Measurements from ENCODE around the gene STK39. TPM values are rescaled to one million over a fixed set of nuclear protein-coding genes. Genes with fewer than 3 reads are reported as not detected.

The STK39 gene
- total and polyA plus RNA-seq, 9 of the 15 experiments (the other 6 are each of a cell fraction or from before 2014, with no cell fraction given) = 0.19 to 0.76 (median 0.51) TPM

GRCh38 chr2:168247341-168248261, at the start of gene STK39 (continued):
- TF ChIP-seq RREB1 (CRISPR knock-in tag; IDR thresholded peaks at IDR 0.05) (no peak), HMGN3 (IDR thresholded peaks at IDR 0.05; ENCODE audit: borderline replicate concordance, extremely low read depth, insufficient read length, low read depth, low read length) (no peak), CCNT2 (IDR thresholded peaks at IDR 0.05; ENCODE audit: borderline replicate concordance, extremely low read depth, insufficient read length, low read depth, low read length) (no peak), ZNF407 (IDR thresholded peaks at IDR 0.05; ENCODE audit: low read depth) (no peak), SMAD1 (IDR thresholded peaks at IDR 0.05; ENCODE audit: low read depth, low read length, partially characterized antibody) (no peak), ZNF280A (IDR thresholded peaks at IDR 0.05; ENCODE audit: low read depth, partially characterized antibody) (no peak), CEBPB (tag; IDR thresholded peaks at IDR 0.05) (no peak), MCM3 (IDR thresholded peaks at IDR 0.05) (no peak), NCOA1 (IDR thresholded peaks at IDR 0.05; ENCODE audit: low read depth) (no peak), POLR2G (IDR thresholded peaks at IDR 0.05; ENCODE audit: low read depth, low read length) (peak; percentile 18; the same call in 1 of the 2 replicates)

Measured in K562 (cell line).